Naive thymus-derived CD4-positive, alpha-beta T cell (primary cell): ENCODE results near the gene IL15. TPM values are rescaled to one million over a fixed set of nuclear protein-coding genes. Genes with fewer than 3 reads are reported as not detected.
"Not testable (repeated sequence)": the region's sequence is repeated elsewhere in the genome, so short reads cannot be mapped to it uniquely, and the experiment has no call there.

ENCODE experiments used
- ATAC-seq: fragments of 150-1000 bp; cut with Tn5 transposase; 2 replicates; pipeline ENCODE4 v1.10.0; 2021; ENCODE audit warnings: mild to moderate bottlenecking, moderate library complexity
- CTCF ChIA-PET: fragments of 350-600 bp; sonication (Branson Sonifier 250); formaldehyde crosslinking; loops from one replicate; lab custom pipeline; 2021; ENCODE audit warnings: antibody characterized with exemption; lab: Charles Lee
- POLR2A ChIA-PET: fragments of 350-600 bp; sonication (Branson Sonifier 250); formaldehyde crosslinking; loops from one replicate; lab custom pipeline; 2021; ENCODE audit warnings: antibody characterized with exemption, inconsistent platforms; lab: Charles Lee
- DNase-seq, 9 donors: peaks; one replicate each; pipeline versions ENCODE4 v3.0.0 to v3.0.0-alpha.2; 2020 to 2022; ENCODE audit warnings: mixed read lengths in 1 of 9
- H3K27ac ChIP-seq: one replicate; pipeline ENCODE4 v1.7.0; 2013; ENCODE audit warnings: mild to moderate bottlenecking, low read depth, low read length, moderate library complexity
- H3K27me3 ChIP-seq, 2 donors: one replicate each; pipeline ENCODE4 v1.7.0; 2013; ENCODE audit warnings: low read length in 2 of 2, mild to moderate bottlenecking in 2 of 2, moderate library complexity in 2 of 2; ENCODE audit not compliant: control insufficient read depth in 2 of 2, insufficient read depth in 2 of 2
- H3K36me3 ChIP-seq, 3 experiments: 1 replicate in 2 of 3; 2 replicates in 1 of 3; pipeline ENCODE4 v1.7.0; 2013; ENCODE audit warnings: low read length in 3 of 3, mild to moderate bottlenecking in 3 of 3, moderate library complexity in 1 of 3; ENCODE audit not compliant: insufficient read depth in 3 of 3, control insufficient read depth in 2 of 3
- H3K4me1 ChIP-seq, 2 donors: one replicate each; pipeline ENCODE4 v1.7.0; 2013; ENCODE audit warnings: low read length in 2 of 2, mild to moderate bottlenecking in 2 of 2, moderate library complexity in 1 of 2; ENCODE audit not compliant: control insufficient read depth in 2 of 2, insufficient read depth in 2 of 2
- H3K4me3 ChIP-seq: 2 replicates; pipeline ENCODE4 v1.7.0; 2013; ENCODE audit warnings: mild to moderate bottlenecking, low read length
- H3K9me3 ChIP-seq, 3 experiments: 1 replicate in 2 of 3; 2 replicates in 1 of 3; pipeline ENCODE4 v1.7.0; 2013; ENCODE audit warnings: low read length in 3 of 3; ENCODE audit not compliant: control insufficient read depth in 2 of 3
- H3K27ac Mint-ChIP-seq, 9 donors: one replicate each; pipeline ENCODE4 v1.8.0; 2020 to 2022; ENCODE audit warnings: mixed read lengths in 9 of 9, mild to moderate bottlenecking in 8 of 9, moderate library complexity in 5 of 9, inconsistent platforms in 2 of 9
- H3K27me3 Mint-ChIP-seq, 5 donors: one replicate each; pipeline ENCODE4 v1.8.0; 2021 to 2022; ENCODE audit warnings: mixed read lengths in 5 of 5, mild to moderate bottlenecking in 1 of 5
- H3K36me3 Mint-ChIP-seq, 5 donors: one replicate each; pipeline ENCODE4 v1.8.0; 2020 to 2022; ENCODE audit warnings: mixed read lengths in 5 of 5, mild to moderate bottlenecking in 3 of 5, inconsistent platforms in 1 of 5
- H3K4me1 Mint-ChIP-seq, 7 donors: one replicate each; pipeline ENCODE4 v1.8.0; 2020 to 2022; ENCODE audit warnings: mixed read lengths in 7 of 7, mild to moderate bottlenecking in 3 of 7, inconsistent platforms in 1 of 7
- H3K4me3 Mint-ChIP-seq, 10 donors: one replicate each; pipeline ENCODE4 v1.8.0; 2020 to 2022; ENCODE audit warnings: mild to moderate bottlenecking in 10 of 10, mixed read lengths in 10 of 10, moderate library complexity in 6 of 10, inconsistent platforms in 2 of 10
- H3K9me3 Mint-ChIP-seq, 11 donors: one replicate each; pipeline ENCODE4 v1.8.0; 2020 to 2022; ENCODE audit warnings: mixed read lengths in 11 of 11, mild to moderate bottlenecking in 4 of 11, inconsistent platforms in 1 of 11, moderate library complexity in 1 of 11
- intact Hi-C, 2 donors: fragments of 100-400 bp; cut with micrococcal nuclease; formaldehyde crosslinking; loops; one replicate each; pipeline ENCODE4 v1.15.1; 2023
- polyA plus RNA-seq, 2 donors: library from polyadenylated mRNA; unstranded; fragments of 300-500 nt; fragmentation: Illumina TruSeq; gene quantifications; one replicate each; pipeline ENCODE4 v1.2.3, GENCODE V29; 2021
- total RNA-seq, 6 experiments: library from RNA in 5 of 6; stranded (reverse) in 5 of 6; gene quantifications; 1 replicate in 5 of 6; 2 replicates in 1 of 6; pipeline ENCODE4 v1.2.3 and lab custom pipeline; 2021 to 2026

The IL15 gene
- total and polyA plus RNA-seq, 7 experiments from 2014 or later: 0.47 to 8.7 (median 0.64) TPM

- CTCF ChIA-PET: no interaction called here
- no peak overlapping the region for H3K4me3 Mint-ChIP-seq
These were observed 27.1 kb upstream of the IL15 start for GRCh38 chr4:141609243-141609642.

GRCh38 chr4:141610365-141610764 is 26.0 kb upstream of the IL15 start:
- intact Hi-C loops: no loop called here
- Mint-ChIP-seq H3K4me1 (no peaks in the 10 kb centered on the region), H3K27ac (no peak overlapping the region), H3K4me3 (no peak overlapping the region), H3K27me3 (peaks cover 2 to 26% (median 15%) of the 10 kb centered on the region in 5 donors), H3K9me3 (no peaks in the 10 kb centered on the region), H3K36me3 (no peaks in the 10 kb centered on the region)
- Histone ChIP-seq H3K9me3 (no peaks in the 10 kb centered on the region), H3K4me1 (no peaks in the 10 kb centered on the region), H3K27ac (no peak overlapping the region), H3K4me3 (no peak overlapping the region), H3K27me3 (no peaks in the 10 kb centered on the region), H3K36me3 (no peaks in the 10 kb centered on the region)
- CTCF ChIA-PET: no interaction called here
- DNase-seq: no peak
- no peak for ATAC-seq
- POLR2A ChIA-PET: no interaction called here

More at GRCh38 chr4:141609243-141609642, 27.1 kb upstream of the IL15 start:
- Mint-ChIP-seq H3K27me3 (peaks cover 2 to 31% (median 19%) of the 10 kb centered on the region in 5 donors), H3K27ac (no peak overlapping the region), H3K36me3 (no peaks in the 10 kb centered on the region), H3K9me3 (no peaks in the 10 kb centered on the region), H3K4me1 (peaks cover 0 to 5% (median 0%) of the 10 kb centered on the region in 7 donors)
- no peak for DNase-seq
- no peak for ATAC-seq
- no peaks in the 10 kb centered on the region for H3K36me3 ChIP-seq
- H3K27ac ChIP-seq: no peak overlapping the region
- no peak overlapping the region for H3K4me3 ChIP-seq
- intact Hi-C loops: no loop called here
- H3K27me3 ChIP-seq: no peaks in the 10 kb centered on the region
- no peaks in the 10 kb centered on the region for H3K4me1 ChIP-seq
- no peaks in the 10 kb centered on the region for H3K9me3 ChIP-seq
- POLR2A ChIA-PET: no interaction called here

GRCh38 chr4:141614878-141615586 is 21.4 kb upstream of the IL15 start:
- Histone ChIP-seq H3K27me3 (no peaks in the 10 kb centered on the region), H3K36me3 (no peaks in the 10 kb centered on the region), H3K9me3 (no peaks in the 10 kb centered on the region), H3K4me1 (no peaks in the 10 kb centered on the region), H3K27ac (no peak overlapping the region), H3K4me3 (no peak overlapping the region)
- Mint-ChIP-seq H3K36me3 (peaks cover 0 to 3% (median 0%) of the 10 kb centered on the region in 5 donors), H3K4me3 (no peak overlapping the region), H3K27me3 (peaks cover 1 to 25% (median 3%) of the 10 kb centered on the region in 5 donors), H3K9me3 (peaks cover 0 to 10% (median 2%) of the 10 kb centered on the region in 11 donors), H3K4me1 (peaks cover 0 to 5% (median 0%) of the 10 kb centered on the region in 7 donors), H3K27ac (no peak overlapping the region)
- POLR2A ChIA-PET: interaction anchor here (0.6 kb wide), 1 partner anchor 8 kb away, joined by 3 read pairs; no protein-coding TSS in a partner anchor
- intact Hi-C loops: no loop called here
- CTCF ChIA-PET: no interaction called here
- no peak for DNase-seq
- ATAC-seq: no peak

- H3K4me3 Mint-ChIP-seq, H3K27ac Mint-ChIP-seq, H3K4me3 ChIP-seq, H3K9me3 ChIP-seq, ATAC-seq, DNase-seq, intact Hi-C loops, H3K27ac ChIP-seq, H3K36me3 Mint-ChIP-seq, H3K27me3 ChIP-seq, H3K4me1 ChIP-seq, H3K36me3 ChIP-seq, H3K4me1 Mint-ChIP-seq, POLR2A ChIA-PET: not testable (repeated sequence)
- H3K9me3 Mint-ChIP-seq: peaks cover 0 to 10% (median 2%) of the 10 kb centered on the region in 11 donors
- CTCF ChIA-PET: interaction anchor here (0.6 kb wide), 1 partner anchor 13 kb away, joined by 4 read pairs; no protein-coding TSS in a partner anchor
- H3K27me3 Mint-ChIP-seq: peaks cover 0 to 25% (median 3%) of the 10 kb centered on the region in 5 donors
These were observed 20.8 kb upstream of the IL15 start for GRCh38 chr4:141615587-141615918.

- H3K27ac Mint-ChIP-seq: no peak overlapping the region
- no peaks in the 10 kb centered on the region for H3K27me3 ChIP-seq
- no peak overlapping the region for H3K4me3 ChIP-seq
- ChIA-PET POLR2A (no interaction called here), CTCF (no interaction called here)
- DNase-seq (no peak), ATAC-seq (no peak)
- peaks cover 3 to 32% (median 5%) of the 10 kb centered on the region in 5 donors for H3K27me3 Mint-ChIP-seq
- no peaks in the 10 kb centered on the region for H3K4me1 ChIP-seq
- H3K36me3 Mint-ChIP-seq: peaks cover 0 to 3% (median 0%) of the 10 kb centered on the region in 5 donors
- intact Hi-C loops: no loop called here
- H3K36me3 ChIP-seq: no peaks in the 10 kb centered on the region
- no peak overlapping the region for H3K4me3 Mint-ChIP-seq
- H3K4me1 Mint-ChIP-seq: peaks cover 0 to 5% (median 0%) of the 10 kb centered on the region in 7 donors
- H3K9me3 ChIP-seq: no peaks in the 10 kb centered on the region
- no peak overlapping the region for H3K27ac ChIP-seq
- peaks cover 0 to 10% (median 4%) of the 10 kb centered on the region in 11 donors for H3K9me3 Mint-ChIP-seq
These were observed 15.7 kb upstream of the IL15 start for GRCh38 chr4:141620715-141621114.

- Mint-ChIP-seq H3K4me3 (no peak overlapping the region), H3K27me3 (peaks cover 1 to 23% (median 11%) of the 10 kb centered on the region in 5 donors), H3K27ac (no peak overlapping the region), H3K36me3 (no peaks in the 10 kb centered on the region), H3K4me1 (no peaks in the 10 kb centered on the region), H3K9me3 (peaks cover 0 to 2% (median 0%) of the 10 kb centered on the region in 11 donors)
- no peaks in the 10 kb centered on the region for H3K27me3 ChIP-seq
- no peaks in the 10 kb centered on the region for H3K36me3 ChIP-seq
- DNase-seq: no peak
- intact Hi-C loops: no loop called here
- ATAC-seq: no peak
- H3K4me3 ChIP-seq: no peak overlapping the region
- H3K9me3 ChIP-seq: no peaks in the 10 kb centered on the region
- no peaks in the 10 kb centered on the region for H3K4me1 ChIP-seq
- ChIA-PET CTCF (no interaction called here), POLR2A (no interaction called here)
- no peak overlapping the region for H3K27ac ChIP-seq
These were observed 11.4 kb upstream of the IL15 start for GRCh38 chr4:141625023-141625422.

- ATAC-seq (no peak), DNase-seq (no peak)
- POLR2A ChIA-PET: no interaction called here
- H3K27ac ChIP-seq: no peak overlapping the region
- Mint-ChIP-seq H3K27ac (no peak overlapping the region), H3K9me3 (no peaks in the 10 kb centered on the region), H3K27me3 (peaks cover 9 to 23% (median 13%) of the 10 kb centered on the region in 5 donors), H3K4me3 (no peak overlapping the region), H3K4me1 (peaks cover 0 to 3% (median 2%) of the 10 kb centered on the region in 7 donors), H3K36me3 (no peaks in the 10 kb centered on the region)
- no peaks in the 10 kb centered on the region for H3K4me1 ChIP-seq
- intact Hi-C loops: no loop called here
- H3K36me3 ChIP-seq: no peaks in the 10 kb centered on the region
- no peaks in the 10 kb centered on the region for H3K27me3 ChIP-seq
- CTCF ChIA-PET: no interaction called here
- H3K4me3 ChIP-seq: no peak overlapping the region
- no peaks in the 10 kb centered on the region for H3K9me3 ChIP-seq
These were observed 5.5 kb upstream of the IL15 start for GRCh38 chr4:141630854-141631253.
